PC-3 (cell line): Measurements from ENCODE around the gene CR1.
"Not testable (repeated sequence)": the region's sequence is repeated elsewhere in the genome, so short reads cannot be mapped to it uniquely, and the experiment has no call there.

Experiments used
- EZH2 ChIP-seq: fragments of 300-600 bp; sonication (generic); IDR thresholded peaks from one replicate; pipeline ENCODE4 v1.6.1; 2017; ENCODE audit warnings: antibody characterized with exemption, mild to moderate bottlenecking, low read length; ENCODE audit not compliant: unreplicated experiment
- EZH2phosphoT487 ChIP-seq: fragments of 300-600 bp; sonication (generic); IDR thresholded peaks from 2 replicates; pipeline ENCODE4 v1.6.1; 2018; ENCODE audit warnings: mild to moderate bottlenecking, antibody characterized with exemption, low read length, borderline replicate concordance
- TF ChIP-seq, protein P1 (sequence below): fragments of 300-600 bp; sonication (generic); conservative IDR thresholded peaks from 2 replicates; pipeline ENCODE4 v1.5.1; 2017; ENCODE audit warnings: antibody characterized with exemption, low read depth, mild to moderate bottlenecking, low read length

DNA sequence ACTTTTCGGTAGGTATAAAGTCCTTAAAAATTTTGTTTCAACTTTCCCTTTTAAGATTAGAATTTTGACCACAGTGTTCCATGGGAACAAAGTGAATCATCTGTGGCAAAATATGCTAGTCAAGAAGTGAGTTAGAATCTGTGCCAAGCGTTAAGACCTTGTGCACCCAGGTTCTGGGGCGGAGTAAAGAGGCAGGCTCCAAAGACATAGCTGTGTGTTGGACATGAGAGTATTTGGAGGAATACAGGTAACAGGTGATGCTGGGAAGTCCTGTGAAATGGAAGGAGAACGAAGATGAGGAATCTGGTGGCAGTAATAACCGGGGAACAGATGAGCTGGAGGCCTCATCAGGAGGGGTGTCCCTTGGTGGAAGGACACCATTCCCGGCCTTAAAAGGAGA, 138.3 kb downstream of the CR1 start:
- not testable (repeated sequence) for TF ChIP-seq EZH2, EZH2phosphoT487
- TF ChIP-seq, protein P1, sequence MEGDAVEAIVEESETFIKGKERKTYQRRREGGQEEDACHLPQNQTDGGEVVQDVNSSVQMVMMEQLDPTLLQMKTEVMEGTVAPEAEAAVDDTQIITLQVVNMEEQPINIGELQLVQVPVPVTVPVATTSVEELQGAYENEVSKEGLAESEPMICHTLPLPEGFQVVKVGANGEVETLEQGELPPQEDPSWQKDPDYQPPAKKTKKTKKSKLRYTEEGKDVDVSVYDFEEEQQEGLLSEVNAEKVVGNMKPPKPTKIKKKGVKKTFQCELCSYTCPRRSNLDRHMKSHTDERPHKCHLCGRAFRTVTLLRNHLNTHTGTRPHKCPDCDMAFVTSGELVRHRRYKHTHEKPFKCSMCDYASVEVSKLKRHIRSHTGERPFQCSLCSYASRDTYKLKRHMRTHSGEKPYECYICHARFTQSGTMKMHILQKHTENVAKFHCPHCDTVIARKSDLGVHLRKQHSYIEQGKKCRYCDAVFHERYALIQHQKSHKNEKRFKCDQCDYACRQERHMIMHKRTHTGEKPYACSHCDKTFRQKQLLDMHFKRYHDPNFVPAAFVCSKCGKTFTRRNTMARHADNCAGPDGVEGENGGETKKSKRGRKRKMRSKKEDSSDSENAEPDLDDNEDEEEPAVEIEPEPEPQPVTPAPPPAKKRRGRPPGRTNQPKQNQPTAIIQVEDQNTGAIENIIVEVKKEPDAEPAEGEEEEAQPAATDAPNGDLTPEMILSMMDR: not testable (repeated sequence)
